ENCODE results near the gene LGALS3. TPM values are rescaled to one million over a fixed set of nuclear protein-coding genes. Genes with fewer than 3 reads are reported as not detected.

The LGALS3 gene
- total and polyA plus RNA-seq, 4 donors: 6.9 to 20.8 (median 10.7) TPM

DNA sequence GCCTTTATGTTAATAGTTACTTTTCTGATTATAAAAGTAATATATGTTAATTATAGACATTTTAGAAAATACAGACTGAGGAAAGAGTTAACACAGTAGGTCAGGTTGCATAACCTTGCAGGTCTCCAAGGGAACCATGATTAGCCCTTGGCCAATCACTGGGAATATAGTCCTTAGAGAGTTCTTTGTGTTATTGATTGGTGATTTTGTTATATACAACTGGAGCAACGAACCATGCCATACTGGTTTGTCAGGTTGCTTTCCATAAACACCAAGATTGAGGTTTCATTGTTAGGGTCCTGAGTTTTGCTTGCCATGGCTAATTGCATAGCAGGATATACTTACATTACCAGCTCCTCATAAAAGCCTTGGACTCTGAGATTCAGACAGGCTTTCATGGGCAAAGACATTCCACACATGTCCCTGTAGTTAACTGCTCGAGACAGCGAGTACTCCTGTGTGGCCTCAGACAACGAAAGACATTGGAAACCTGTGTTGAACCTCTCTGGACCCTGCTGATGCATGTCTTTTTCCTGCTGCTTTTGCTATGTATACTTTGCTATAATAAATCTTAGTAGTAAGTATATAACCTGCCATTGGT, 43.9 kb upstream of the LGALS3 start:
- no peaks in the 10 kb centered on the region for H3K36me3 ChIP-seq (ENCODE audit: control insufficient read depth in 4 of 4, insufficient read depth in 3 of 4, low read depth in 1 of 4, low read length in 3 of 4)
- WGBS: 47% methylated on average over 4 of the region's 4 CpGs
- no peaks in the 10 kb centered on the region for H3K4me1 ChIP-seq (ENCODE audit: control insufficient read depth in 4 of 4, insufficient read depth in 4 of 4, low read length in 3 of 4)
- DNase-seq (ENCODE audit: low spot score): no peak
- H3K27me3 ChIP-seq (ENCODE audit: control insufficient read depth in 4 of 4, insufficient read depth in 4 of 4, low read length in 3 of 4): peaks cover 0 to 4% (median 0%) of the 10 kb centered on the region in 4 donors
- TF ChIP-seq, protein P1, sequence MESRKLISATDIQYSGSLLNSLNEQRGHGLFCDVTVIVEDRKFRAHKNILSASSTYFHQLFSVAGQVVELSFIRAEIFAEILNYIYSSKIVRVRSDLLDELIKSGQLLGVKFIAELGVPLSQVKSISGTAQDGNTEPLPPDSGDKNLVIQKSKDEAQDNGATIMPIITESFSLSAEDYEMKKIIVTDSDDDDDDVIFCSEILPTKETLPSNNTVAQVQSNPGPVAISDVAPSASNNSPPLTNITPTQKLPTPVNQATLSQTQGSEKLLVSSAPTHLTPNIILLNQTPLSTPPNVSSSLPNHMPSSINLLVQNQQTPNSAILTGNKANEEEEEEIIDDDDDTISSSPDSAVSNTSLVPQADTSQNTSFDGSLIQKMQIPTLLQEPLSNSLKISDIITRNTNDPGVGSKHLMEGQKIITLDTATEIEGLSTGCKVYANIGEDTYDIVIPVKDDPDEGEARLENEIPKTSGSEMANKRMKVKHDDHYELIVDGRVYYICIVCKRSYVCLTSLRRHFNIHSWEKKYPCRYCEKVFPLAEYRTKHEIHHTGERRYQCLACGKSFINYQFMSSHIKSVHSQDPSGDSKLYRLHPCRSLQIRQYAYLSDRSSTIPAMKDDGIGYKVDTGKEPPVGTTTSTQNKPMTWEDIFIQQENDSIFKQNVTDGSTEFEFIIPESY (IDR thresholded peaks at IDR 0.05): no peak
- TF ChIP-seq EGR1 (IDR thresholded peaks at IDR 0.05; ENCODE audit: low read depth in 2 of 2) (no peak), HNF4G (IDR thresholded peaks at IDR 0.05) (no peak), ATF3 (IDR thresholded peaks at IDR 0.05) (no peak), TAF1 (conservative IDR thresholded peaks at IDR 0.05) (no peak), MAX (IDR thresholded peaks at IDR 0.05) (no peak), HNF4A (conservative IDR thresholded peaks at IDR 0.05) (no peak), FOXA1 (IDR thresholded peaks at IDR 0.05) (no peak), RXRA (IDR thresholded peaks at IDR 0.05) (no peak), NR2F2 (IDR thresholded peaks at IDR 0.05) (no peak), JUND (IDR thresholded peaks at IDR 0.05) (no peak), CTCF (IDR thresholded peaks at IDR 0.05; ENCODE audit: low read depth, low read length, missing input control) (no peak), FOXA2 (IDR thresholded peaks at IDR 0.05) (no peak), YY1 (IDR thresholded peaks at IDR 0.05) (no peak)
- no peak overlapping the region for H3K4me3 ChIP-seq (ENCODE audit: low read depth in 1 of 3, low read length in 3 of 3)
- no peak overlapping the region for H3K27ac ChIP-seq (ENCODE audit: low read depth in 1 of 2, low read length in 2 of 2)
- H3K9ac ChIP-seq (ENCODE audit: low read depth in 1 of 2, low read length in 2 of 2): no peak overlapping the region
- no peaks in the 10 kb centered on the region for H3K9me3 ChIP-seq (ENCODE audit: control insufficient read depth in 4 of 4, low read length in 3 of 4)

DNA sequence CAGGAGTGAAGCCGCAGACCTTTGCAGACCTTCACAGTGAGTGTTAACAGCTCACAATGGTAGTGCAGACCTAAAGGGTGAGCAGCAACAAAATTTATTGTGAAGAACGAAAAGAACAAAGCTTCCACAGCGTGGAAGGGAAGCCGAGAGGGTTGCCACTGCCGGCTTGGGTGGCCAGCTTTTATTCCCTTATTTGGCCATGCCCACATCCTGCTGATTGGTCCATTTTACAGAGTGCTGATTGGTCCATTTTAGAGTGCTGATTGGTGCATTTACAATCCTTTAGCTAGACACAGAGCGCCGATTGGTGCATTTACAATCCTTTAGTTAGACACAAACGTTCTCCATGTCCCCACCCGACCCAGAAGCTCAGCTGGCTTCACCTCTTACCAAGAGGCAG, 42.1 kb upstream of the LGALS3 start:
- H3K4me3 ChIP-seq (ENCODE audit: low read depth in 1 of 3, low read length in 3 of 3): no peak overlapping the region
- H3K9me3 ChIP-seq (ENCODE audit: control insufficient read depth in 4 of 4, low read length in 3 of 4): no peaks in the 10 kb centered on the region
- H3K27me3 ChIP-seq (ENCODE audit: control insufficient read depth in 4 of 4, insufficient read depth in 4 of 4, low read length in 3 of 4): no peaks in the 10 kb centered on the region
- no peak for TF ChIP-seq REST (IDR thresholded peaks at IDR 0.05)
- no peak for TF ChIP-seq CTCF (IDR thresholded peaks at IDR 0.05; ENCODE audit: low read depth, low read length, missing input control)
- TF ChIP-seq EGR1 (IDR thresholded peaks at IDR 0.05; ENCODE audit: low read depth in 2 of 2): no peak
- TF ChIP-seq JUND (IDR thresholded peaks at IDR 0.05): no peak
- TF ChIP-seq TAF1 (conservative IDR thresholded peaks at IDR 0.05): no peak
- TF ChIP-seq NR2F2 (IDR thresholded peaks at IDR 0.05): no peak
- no peak for TF ChIP-seq SP1 (IDR thresholded peaks at IDR 0.05)
- no peak for TF ChIP-seq ATF3 (IDR thresholded peaks at IDR 0.05)
- H3K36me3 ChIP-seq (ENCODE audit: control insufficient read depth in 4 of 4, insufficient read depth in 3 of 4, low read depth in 1 of 4, low read length in 3 of 4): no peaks in the 10 kb centered on the region
- H3K4me1 ChIP-seq (ENCODE audit: control insufficient read depth in 4 of 4, insufficient read depth in 4 of 4, low read length in 3 of 4): no peaks in the 10 kb centered on the region
- no peak overlapping the region for H3K27ac ChIP-seq (ENCODE audit: low read depth in 1 of 2, low read length in 2 of 2)
- no peak for DNase-seq (ENCODE audit: low spot score)
- WGBS: 91% methylated on average over 9 of the region's 9 CpGs
- no peak overlapping the region for H3K9ac ChIP-seq (ENCODE audit: low read depth in 1 of 2, low read length in 2 of 2)
